Erythroblast (primary cell): ENCODE measurements around the gene PTPRN2.

ENCODE experiments used
- GATA1 ChIP-seq: IDR thresholded peaks from 2 replicates; pipeline ENCODE4 v1.6.1; 2011; ENCODE audit warnings: low read depth, mild to moderate bottlenecking, control low read depth, low read length, moderate library complexity
- POLR2A ChIP-seq: IDR thresholded peaks from 2 replicates; pipeline ENCODE4 v1.6.1; 2011; ENCODE audit warnings: mild to moderate bottlenecking, low read length

GRCh38 chr7:158374586-158374985, 213.0 kb downstream of the PTPRN2 start:
- TF ChIP-seq POLR2A: no peak
- no peak for TF ChIP-seq GATA1
